ENCODE results near the gene ATP5PB.
A peak's percentile ranks its signal among the peaks of the same experiment; 100 is the strongest.

The ATP5PB gene

DNA sequence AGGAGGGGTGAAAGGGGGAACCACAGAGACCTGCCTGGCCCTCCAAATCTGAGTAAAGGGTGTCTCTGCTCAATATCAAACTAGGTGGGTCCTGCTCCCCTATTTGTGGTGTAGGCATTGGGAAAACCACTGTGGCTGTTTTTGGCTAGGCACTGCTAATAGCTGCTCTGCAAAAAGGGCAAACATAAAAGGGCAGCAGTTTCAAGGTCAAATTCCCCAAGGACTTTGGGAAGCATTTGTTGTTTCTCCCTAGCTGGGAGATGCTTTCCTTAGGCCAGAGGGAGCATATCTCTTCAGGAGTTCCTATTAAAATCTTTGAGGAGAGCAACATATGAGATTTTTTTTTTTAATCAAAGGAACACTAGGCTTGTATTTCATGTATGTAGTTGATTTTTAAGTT, 26.9 kb downstream of the ATP5PB start:
- DNase-seq: no peak

DNA sequence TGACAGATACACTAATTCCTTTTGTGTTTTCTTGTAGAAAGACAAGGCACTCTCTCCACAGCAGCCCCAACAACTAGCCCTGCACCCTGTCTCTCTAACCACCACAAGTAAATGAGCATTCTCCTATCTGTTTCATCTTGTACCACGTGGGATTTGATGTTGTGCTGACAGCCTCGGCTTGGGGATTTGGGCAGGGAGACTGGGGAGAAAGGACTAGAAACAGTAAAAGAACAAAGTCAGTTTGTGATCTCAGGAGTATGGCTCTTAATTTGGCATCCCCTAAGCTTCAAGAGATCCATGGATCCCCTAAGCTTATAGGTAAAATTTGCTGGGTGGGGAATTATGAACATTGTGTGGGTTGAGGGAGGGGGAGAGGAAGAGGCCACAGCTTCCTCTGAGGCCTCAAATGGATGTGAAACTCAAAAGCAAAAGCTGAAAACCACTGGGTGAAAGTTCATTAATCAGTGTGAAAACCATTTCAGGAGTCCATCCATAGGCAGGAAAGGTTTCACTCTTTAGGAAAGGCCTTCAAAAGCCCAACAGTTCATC, 27.6 kb downstream of the ATP5PB start:
- no peak for DNase-seq

DNA sequence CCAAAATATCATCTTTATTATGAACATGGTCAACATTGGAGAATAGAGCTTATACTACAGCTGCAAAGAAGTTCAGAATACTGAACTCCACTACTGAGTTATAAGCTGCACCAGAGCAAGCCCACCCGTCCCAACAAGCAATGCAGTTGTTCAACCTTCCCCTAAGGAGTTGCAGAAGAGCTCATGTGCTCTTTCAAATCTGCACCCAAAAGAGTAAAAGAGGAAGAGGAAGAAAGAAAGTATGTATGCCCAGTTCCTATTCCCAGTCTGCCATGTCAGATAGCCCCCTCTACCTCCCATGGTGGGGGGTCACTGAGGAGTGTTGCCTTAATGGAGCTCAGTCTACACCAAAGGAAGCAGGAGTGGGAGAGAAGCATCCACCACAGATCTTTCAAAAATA, 31.4 kb downstream of the ATP5PB start:
- no peak for DNase-seq

DNA sequence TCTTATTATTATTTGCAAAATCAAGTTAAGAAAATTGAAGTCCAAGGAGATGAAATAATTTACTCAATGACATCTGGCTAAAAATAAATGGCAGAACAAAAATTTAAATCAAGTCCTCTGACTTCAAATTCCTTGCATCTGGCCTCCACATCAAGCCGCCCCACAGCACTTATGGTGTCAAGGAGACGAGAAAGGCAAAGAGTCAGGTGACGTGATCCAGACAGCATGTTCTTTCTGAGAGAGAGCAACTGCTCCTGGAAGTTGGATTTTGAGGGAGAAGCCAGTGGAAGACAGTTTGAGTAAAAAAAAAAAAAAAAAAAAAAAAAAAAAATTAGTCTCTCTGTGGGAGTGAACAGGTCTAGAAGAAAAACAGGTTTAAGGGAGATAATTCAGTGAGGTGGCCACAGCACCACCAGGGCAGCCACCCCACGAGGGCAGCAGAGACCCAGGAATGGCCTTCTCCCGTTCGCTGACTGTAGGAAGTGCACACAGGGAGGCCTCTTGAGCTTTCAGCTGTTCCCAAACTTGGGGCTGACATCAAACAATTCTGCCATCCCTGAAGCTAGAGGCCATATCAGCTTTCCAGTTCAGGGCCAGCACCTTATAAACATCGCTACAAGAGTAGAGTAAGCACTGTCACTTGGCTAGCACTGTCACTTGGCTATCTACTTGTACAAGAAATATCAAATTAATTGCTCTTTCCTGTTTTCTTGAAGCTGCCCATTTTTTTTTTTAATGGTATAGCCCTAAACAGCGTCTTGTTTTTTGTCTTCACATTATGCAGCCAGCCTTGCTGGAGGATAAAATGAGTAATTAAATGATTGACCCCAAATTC, 32.3 kb downstream of the ATP5PB start:
- peak; percentile 49 for DNase-seq

DNA sequence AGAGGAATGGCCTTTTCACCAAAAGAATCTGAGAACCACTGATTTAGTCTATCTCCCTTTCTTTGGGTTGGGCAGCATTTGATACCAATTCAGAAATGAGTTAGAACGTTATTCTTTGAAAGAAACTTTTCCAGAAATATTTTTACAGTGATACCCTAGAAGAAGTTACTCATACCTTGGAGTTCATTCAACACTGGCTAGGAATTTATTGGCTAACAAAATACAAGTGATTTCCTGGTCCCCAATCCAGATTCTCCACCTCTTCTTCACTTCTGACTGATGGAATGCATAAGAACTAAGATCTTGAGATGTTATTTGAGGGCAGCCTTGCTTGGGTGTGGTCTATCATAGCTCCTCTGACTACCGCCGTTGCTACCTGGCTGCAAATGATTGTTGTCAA, 33.9 kb downstream of the ATP5PB start:
- no peak for DNase-seq

DNA sequence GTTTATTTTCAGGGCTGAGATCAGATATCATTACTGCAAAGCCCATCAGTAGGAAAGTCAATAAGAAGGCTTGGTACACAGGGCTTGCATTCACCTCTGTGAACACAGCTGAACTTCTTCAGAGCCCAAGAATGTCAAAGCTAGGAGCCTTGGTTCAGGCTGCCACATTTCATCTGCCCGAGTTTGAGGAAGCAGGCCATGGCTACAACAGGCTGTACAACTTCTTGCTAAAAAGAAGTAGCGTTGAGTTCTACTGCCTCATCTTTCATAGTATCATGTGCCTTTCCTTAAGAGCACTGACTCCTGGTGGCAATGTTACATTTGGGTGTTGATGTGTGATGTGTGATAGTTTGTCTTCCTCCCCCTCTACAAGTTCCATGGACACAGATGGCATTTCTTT, 34.6 kb downstream of the ATP5PB start:
- DNase-seq: no peak

DNA sequence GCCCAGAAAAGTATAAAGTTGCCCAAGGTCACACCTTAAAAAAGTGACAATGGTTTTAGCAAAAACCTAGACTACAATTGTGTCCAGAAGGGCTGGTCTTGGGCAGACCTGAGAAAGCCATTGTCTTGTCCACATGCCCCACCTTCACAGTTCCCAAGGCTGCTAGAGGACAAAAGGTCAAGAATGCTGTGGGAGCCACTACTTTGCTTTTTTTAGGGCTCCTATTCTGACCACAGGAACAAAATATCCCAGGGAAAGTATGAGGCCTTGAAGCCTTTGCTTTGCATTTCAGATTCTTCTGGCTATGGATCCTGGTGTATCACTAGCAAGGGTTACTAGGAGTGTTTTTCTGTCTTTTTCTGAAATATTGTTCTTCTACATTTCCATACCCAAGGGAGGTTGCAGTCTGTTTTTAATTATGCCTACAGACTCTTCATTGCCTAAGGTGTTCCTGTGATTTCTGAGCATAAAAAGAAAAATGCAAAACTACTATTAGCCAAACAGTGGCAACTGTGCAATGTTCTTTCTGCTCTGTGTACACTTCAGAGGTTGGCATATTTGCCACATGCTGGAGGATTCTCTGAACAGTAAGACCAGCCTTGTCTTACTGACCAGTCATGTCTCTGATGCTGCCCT, 35.2 kb downstream of the ATP5PB start:
- DNase-seq: no peak

DNA sequence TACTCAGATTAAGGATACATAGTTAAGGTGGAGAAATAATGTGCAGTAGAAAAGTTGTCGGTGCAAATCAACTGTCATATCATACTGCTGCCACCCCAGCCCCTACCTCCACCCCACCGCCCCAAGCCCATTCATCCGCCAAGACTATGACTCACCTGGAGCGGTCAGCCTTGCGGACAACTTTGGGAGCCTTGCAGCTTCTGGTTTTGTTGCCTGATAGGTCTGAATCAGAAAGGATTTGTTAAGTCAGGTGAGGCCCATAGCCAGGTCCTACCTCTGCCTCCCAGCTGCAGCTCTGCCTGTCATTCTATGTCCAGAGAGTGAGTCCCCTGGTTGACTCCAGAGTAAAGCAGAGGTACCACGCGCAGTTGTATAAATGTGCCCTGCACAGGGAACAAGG, 37.2 kb downstream of the ATP5PB start:
- DNase-seq: no peak

DNA sequence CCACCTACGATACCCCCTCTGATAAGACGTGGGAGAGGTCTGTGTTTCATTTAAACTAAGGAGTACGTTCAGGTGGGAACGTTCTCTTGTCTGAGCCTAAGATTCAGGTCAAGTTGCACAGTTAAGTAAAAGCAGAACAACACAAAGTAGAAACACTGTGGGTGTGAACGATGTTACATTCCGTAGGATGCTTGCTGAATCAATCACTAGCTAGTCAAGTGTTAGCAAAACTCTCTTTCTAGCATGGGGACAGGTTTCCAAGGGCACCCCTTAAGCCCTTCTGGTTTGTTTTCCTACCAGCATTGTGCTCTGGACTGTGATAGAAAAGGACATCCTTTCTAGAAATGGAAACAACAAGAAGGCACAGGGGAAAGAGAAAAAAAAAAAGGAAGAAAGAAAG, 37.9 kb downstream of the ATP5PB start:
- DNase-seq: no peak

DNA sequence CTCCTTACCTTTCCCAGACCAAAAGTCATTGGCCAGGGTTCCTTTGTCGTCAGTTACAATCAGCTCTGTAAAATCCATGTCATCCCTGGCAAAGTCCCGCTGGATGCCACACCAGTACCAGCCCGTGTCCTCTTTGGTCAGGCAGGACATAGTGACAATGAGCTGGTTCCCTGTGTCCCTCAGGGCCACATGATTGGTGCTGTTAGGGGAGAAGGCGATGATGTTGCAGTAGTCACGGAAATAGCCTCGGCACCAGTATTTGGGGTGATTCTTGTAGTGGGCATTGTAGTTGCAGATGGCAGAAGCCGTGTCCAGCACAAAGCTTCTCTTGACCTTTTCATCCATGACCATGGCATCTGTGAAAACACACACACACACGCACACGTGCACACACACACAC, 39.4 kb downstream of the ATP5PB start:
- DNase-seq: no peak

DNA sequence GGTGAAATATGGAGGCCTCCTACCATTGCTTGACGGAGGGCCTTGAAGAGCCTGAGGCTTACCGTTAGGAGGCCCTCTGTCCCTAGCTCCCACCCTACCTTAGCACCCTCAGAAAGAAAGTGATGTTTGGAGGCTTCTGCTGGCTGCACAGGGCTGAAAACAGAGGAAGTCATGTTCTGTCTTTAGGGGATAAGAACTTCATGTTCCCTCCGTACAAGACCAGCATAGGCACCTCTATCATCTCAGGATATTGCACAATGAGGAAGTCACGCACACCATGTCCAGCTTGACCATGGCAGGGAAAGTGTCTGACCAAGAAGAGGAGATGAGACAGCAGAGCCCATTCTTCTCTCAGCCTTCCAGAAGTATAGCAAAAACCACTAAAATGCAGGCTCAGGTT, 40.3 kb downstream of the ATP5PB start:
- DNase-seq: no peak

DNA sequence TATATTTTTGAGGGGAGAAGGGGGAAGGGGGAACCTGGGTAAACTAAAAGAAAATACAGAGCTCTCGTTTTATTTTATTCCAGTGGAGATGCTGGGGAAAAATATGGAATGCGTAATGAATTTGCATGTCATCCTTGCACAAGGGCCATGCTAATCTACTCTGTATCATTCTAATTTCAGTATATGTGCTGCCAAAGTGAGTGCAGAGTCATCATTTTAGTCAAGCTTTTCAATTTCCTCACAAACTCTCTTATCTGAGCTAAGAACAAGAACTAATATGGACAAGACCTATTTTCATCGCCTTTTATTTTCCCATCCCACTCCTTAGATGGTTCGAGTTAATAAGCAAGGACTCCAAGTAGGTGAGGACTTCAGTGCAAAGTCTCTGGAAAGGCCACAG, 41.0 kb downstream of the ATP5PB start:
- no peak for DNase-seq

DNA sequence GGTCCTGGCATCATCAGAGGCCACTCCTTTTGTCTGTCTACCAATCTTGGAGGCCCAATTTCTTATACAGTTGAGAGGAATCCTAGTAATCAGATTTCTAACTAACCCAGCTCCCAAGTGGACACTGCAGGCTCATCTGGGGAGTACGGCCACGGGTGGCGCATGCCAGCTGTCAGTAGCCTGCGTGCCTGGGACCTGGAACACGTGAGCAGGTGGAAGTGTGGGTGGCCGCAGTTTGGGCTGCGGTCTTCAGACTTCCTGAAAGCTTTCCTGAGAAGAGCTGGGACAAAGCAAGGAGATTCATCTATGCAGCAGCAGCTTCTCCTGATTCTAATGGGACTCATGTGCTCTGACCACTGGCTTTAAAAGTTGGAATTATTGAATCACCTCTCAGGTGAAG, 41.8 kb downstream of the ATP5PB start:
- DNase-seq: no peak

DNA sequence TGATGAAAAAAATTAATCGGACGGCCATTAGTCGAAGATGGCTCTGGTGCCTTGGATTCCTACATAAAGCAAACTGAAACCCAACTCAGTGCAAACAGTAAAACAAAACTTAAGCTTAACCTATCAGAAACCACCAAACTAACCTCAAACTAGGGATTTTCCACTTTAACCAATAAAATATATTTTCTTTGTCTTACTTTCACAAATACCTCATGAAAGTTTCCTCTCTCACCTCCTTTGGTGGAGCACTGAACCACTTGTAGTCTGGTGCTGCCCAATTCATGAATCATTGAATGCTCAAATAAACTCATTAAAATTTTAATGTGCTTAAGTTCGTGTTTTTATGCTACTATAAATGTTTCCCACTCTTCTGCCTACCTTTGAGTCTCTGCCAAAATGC, 47.1 kb downstream of the ATP5PB start:
- DNase-seq: no peak

DNA sequence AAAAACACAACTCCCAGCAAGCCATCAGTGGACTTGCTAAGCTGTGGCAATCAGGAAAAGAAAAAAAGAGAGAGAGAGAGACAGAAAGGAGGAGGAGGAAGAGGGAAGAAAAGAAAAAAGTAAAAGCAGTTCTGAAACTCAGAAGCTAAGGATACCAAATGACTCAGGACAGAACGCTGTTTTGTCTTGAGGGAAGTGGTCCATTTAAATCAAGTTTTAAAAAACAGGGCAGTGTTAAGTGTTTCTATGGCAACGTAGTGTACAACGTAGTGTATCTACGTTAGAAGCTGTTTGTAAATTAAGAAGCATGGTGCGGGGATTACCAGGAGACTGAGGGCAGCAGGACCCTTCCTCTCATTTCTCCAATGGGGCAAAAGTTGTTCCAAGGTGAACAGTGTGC, 48.3 kb downstream of the ATP5PB start:
- no peak for DNase-seq

DNA sequence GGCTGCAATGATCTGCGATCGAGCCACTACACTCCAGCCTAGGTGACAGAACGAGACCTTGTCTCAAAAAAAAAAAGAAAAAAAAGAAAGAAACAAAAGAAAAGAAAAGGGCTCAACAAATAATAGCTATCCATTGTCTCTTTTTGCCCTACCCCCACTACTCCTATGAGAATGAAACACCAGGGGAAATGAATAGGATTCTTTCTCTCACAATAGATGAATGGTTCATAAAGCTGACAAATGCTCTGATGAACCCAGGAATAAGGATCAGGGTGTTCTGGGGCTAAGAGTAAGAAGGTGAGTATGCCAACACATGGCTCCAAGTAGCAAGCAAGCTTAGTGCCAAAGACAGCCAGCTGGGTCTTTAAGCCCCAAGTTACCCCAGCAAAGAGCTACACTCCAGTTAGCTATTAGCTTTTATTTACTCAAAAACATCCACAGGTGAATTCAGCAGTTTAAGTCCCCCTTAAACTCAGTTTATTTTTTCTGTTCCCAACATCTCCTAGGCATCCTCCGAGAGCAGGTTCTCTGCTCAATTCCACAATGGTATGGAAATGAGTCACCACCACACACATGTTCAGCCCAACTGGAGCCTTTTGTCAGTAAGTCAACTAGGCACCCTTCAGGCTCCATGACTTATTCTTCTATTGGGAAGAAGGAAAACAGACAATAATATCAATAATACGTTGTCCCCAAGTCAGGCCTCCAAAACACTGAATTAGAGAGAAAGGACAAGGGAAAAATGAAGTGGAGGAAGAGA, 49.9 kb downstream of the ATP5PB start:
- no peak for DNase-seq

DNA sequence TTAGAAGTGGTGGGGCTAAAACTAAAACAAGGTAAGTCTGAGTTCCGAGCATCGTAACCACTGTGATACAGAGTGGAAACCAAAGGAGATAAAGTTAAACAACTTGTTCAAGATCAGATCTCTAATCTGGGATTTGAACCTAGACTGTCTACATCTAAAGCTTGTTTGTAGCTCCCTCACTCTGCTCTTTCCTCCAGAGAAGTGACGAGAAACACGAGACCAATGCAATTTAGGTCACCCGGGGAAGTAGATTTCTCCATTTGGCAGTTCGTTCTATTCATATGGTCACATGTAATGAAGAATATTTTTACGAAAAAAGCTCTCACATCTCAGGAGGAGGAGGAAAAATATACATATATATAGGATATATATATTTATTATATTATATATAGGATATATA, 52.4 kb downstream of the ATP5PB start:
- DNase-seq: no peak

DNA sequence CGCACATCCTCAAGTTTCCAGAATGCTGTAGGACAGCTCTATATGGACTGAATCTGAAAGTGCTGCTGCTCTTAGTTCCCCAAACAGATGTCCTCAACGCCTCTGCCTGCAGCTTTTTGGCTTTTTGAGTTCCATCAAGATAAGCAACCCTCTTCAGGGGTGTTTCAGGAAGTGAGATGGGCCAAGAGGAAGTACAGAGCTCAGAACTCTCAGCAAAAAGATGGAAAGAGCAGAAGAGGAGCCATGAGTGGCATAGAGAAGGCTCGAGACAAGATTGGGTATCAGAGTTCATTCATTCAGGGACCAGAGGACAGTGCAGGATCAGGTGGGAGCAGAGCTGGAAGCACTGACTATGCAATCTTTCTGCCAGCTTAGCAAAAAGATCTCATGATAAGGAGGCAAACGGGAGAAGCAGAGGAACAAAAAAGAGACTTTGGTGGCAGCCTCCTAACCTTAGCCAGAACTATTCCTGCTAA, 54.4 kb downstream of the ATP5PB start, which contains the start of the genes ADORA3 and TMIGD3:
TSS of gene ADORA3 (minus strand) at position 49 of the 476 bp plus-strand sequence. CDS start 279 bp downstream, outside the sequence.
TSS of gene TMIGD3 (minus strand) at position 49 of the 476 bp plus-strand sequence. CDS start 279 bp downstream, outside the sequence.
- DNase-seq: no peak

DNA sequence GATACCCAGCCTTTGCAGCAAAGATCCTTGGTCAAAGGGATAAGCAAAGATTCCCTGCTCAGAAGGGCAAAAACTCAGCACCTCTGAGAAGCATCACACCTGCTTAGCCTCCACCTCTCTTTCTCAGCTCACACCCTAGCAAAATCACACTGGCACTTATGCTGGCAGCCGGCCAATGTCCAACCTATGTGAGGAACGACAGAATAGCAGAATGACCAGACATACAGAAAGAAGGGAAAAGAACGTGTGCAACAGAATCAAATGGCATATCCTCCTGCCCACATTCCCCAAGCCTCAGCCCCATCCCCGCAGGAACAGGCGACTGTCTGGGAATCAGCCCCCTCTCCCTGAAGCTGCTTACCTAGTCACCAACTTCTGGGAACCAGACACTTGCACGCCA, 54.8 kb downstream of the ATP5PB start:
- no peak for DNase-seq

DNA sequence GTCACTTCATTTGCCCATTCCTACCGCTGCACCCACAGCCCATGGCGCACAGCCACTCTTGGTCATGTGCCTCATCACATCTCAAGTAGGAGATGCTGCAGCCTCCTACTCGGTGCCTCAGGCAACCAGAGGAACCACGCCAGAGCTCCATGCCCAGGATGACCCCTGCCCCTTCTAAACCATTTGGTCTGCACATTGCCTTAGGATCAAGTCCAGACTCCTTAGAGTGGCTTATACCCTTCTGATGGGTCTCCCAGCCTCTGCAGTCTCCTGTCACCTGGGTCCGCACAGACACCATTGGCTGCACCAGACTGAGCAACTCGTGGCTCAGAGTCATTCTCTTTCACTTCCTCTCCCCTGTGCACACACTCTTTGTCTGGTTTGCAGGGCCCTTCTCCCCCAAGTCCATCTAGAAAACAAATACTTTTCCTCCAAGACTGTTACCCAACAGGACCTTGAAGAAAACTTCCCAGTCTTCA, 56.4 kb downstream of the ATP5PB start:
- no peak for DNase-seq

DNA sequence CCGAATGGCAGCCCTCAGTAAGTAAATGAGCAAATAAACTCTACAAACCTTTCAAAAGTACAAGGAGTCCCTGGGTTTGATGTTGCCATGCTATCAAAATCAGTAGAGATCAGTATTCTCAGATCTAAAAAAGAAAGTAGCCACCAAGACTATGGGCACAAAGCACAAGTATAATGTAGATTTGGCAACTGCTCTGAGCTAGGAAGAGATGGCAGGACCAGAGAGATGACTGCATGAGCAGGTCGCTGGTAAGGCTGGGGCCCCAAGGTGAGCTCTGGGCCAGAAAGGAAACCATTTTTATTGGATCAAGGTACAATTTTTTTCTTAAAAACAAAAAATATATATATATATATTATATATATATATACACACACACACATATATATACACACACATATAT, 57.3 kb downstream of the ATP5PB start:
- DNase-seq: no peak

DNA sequence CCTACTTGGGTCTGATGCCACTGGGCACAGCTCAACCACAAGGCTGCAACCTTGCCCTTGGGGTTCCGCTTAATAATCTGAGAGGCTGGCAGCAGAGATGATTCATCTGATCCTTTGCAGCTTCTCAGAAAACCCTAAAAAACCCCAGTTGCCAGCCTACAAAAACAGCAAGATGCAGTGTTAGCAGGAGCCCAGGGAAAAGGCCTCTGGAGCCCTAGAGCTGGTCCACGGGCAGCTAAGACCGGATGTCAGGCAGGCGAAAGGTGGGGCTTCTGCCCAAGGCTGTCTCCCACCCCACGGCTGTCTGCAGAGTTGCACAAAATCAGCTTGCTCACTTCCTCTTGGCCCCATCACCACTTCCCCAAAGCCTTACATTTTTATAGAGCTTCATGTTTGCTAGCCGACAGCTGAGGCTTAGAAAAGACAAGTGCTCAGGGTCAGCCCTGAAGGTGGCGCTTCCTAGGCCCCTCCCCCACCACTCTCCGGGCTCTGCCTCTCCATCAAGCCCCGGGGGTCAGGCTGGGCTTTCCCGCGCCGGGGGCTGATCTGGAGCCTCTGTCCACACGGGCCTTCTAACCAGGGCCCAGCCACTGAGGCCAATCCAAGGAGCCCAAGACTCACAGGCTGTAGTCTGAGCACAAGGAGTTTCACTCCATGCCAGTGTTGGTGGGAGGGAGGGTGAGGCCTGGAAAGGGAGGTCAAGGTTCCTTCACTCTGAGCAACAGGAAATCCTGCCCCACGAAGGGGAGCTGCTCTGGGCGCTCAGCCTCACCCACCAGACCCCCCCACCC, 58.3 kb downstream of the ATP5PB start:
- peak; percentile 67 for DNase-seq
